HG02588 (cell line): Measurements from ENCODE around the gene ZNF768.
"Not testable (repeated sequence)": the region's sequence is repeated elsewhere in the genome, so short reads cannot be mapped to it uniquely, and the experiment has no call there.

ENCODE experiments used
- ATAC-seq: cut with Tn5 transposase; IDR thresholded peaks from one replicate; pipeline ENCODE4 v1.9.1; 2021; ENCODE audit warnings: mild to moderate bottlenecking, moderate library complexity; ENCODE audit not compliant: unreplicated experiment

ZNF768 gene

GRCh38 chr16:30556125-30556473 is 29.7 kb upstream of the ZNF768 start:
- ATAC-seq = no peak

GRCh38 chr16:30555315-30556124 is 29.2 kb upstream of the ZNF768 start:
- no peak for ATAC-seq

- ATAC-seq = no peak
These were observed 28.4 kb upstream of the ZNF768 start for GRCh38 chr16:30554557-30555314.

- no peak for ATAC-seq
These were observed 27.1 kb upstream of the ZNF768 start for GRCh38 chr16:30553393-30553899.

GRCh38 chr16:30552956-30553355 is 26.6 kb upstream of the ZNF768 start:
- no peak for ATAC-seq

GRCh38 chr16:30551781-30552180 is 25.4 kb upstream of the ZNF768 start:
- no peak for ATAC-seq

GRCh38 chr16:30548416-30549253 is 22.3 kb upstream of the ZNF768 start:
- ATAC-seq = no peak

GRCh38 chr16:30546115-30546514 is 19.7 kb upstream of the ZNF768 start:
- ATAC-seq = no peak

- no peak for ATAC-seq
These were observed 16.7 kb upstream of the ZNF768 start for GRCh38 chr16:30543067-30543466.

- ATAC-seq = no peak
These were observed 15.3 kb upstream of the ZNF768 start for GRCh38 chr16:30541502-30542329.

- ATAC-seq = not testable (repeated sequence)
These were observed 14.6 kb upstream of the ZNF768 start for GRCh38 chr16:30540916-30541464.

- ATAC-seq = not testable (repeated sequence)
These were observed 13.7 kb upstream of the ZNF768 start for GRCh38 chr16:30539986-30540526.

GRCh38 chr16:30539000-30539964 is 12.9 kb upstream of the ZNF768 start:
- ATAC-seq = no peak

GRCh38 chr16:30536391-30537024 is 10.1 kb upstream of the ZNF768 start:
- ATAC-seq = not testable (repeated sequence)

GRCh38 chr16:30535777-30536190 is 9.4 kb upstream of the ZNF768 start:
- ATAC-seq = no peak

- ATAC-seq = no peak
These were observed 8.9 kb upstream of the ZNF768 start for GRCh38 chr16:30535106-30535776.

GRCh38 chr16:30534368-30535105 is 8.2 kb upstream of the ZNF768 start, which contains the start of gene ZNF747:
Gene ZNF747 (minus strand): TSS chr16:30534858. CDS start chr16:30534679, 179 bp downstream.
- peak; percentile 57 for ATAC-seq
